Measurements from ENCODE around the gene MAP2K3.
A peak's percentile ranks its signal among the peaks of the same experiment; 100 is the strongest.

MAP2K3 gene

DNA sequence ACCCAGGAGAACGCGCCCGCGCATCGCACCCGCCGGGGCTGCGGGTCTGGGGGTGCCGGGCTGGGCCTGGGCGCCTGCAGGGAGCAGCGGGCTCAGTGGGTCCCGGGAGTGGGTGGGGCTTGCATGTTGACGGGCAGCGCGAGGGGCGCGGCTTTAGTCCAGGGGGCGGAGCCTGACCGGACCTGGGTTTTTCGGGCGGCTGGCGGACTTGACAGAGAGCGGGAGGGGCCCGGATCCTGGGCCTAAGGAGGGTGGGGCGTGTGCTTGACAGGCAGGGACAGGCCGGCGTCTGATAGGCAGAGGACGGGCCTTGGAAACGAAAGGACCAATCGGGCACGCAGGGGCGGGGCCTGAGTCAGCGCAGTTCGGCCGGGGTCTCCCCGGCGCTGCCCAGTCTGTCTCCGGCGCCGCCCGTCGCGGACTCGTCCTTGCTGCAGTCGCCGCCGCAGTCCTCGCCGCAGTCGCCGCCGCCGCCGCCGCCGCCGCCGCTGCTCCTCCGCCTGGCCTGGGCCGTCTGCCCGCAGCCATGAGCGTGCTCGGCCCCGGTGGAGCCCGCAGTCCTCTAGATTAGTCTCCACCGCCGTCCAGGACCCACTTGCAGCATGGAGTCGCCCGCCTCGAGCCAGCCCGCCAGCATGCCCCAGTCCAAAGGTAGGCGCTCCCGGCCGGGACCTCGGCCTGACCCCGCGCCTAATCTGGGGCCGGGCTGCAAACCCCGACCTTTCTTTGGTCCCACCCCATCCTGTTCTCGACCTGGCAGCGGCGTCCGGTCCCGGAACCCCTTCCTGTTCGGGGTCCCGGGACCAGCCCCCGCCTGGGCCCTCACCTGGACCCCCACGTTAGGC, at the start of gene MAP2K3:
Gene MAP2K3, plus strand, starts transcription at position 393 of the 845 bp plus-strand sequence. Its CDS starts 210 bp downstream, at position 603.
- peak; percentile 96 for DNase-seq

DNA sequence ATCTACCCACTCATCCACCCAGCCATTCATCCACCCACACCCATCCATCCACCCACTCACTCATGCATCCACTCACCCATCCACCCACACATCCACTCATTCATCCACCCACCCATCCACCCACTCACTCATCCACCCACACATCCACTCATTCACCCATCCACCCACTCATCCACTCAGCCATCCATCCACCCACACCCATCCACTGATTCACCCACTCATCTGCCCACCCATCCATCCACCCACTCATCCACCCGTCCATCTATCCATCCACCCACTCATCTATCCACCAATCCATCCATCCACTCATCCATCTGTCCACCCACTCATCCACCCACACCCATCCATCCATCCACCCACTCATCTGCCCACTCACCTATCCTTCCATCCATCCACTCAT, 48.6 kb upstream of the MAP2K3 start:
- no peak for DNase-seq

DNA sequence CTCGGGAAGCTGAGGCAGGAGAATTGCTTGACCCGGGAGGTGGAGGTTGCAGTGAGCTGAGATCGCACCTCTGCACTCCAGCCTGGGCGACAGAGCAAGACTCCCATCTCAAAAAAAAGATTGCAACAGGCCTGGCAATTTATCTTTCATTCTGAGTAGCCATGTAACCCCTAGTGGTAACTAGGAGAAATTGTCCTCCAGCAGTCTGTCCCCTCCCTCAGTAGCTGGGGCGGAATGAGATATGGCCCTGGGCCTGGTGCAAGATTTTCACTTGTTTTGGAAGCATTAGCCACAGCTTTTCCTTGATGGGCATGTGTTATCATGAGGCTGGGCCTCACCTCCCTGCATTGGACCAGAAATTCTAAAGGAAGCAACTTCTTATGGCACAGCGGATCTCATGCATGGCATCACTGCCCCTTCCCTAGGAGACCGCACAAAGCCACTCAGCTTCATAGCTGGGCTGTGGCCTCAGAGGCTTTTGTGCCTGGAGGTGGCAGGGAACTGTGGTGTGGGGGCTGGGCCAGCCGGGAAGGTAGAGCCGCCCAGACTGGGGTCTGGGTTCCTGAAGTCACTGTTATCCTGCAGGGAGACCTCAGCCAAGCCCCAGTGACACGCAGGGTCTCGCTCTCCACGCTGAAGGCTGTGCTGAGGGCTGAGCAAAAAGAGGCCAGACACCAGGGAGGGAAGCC, 44.7 kb upstream of the MAP2K3 start:
- no peak for DNase-seq

DNA sequence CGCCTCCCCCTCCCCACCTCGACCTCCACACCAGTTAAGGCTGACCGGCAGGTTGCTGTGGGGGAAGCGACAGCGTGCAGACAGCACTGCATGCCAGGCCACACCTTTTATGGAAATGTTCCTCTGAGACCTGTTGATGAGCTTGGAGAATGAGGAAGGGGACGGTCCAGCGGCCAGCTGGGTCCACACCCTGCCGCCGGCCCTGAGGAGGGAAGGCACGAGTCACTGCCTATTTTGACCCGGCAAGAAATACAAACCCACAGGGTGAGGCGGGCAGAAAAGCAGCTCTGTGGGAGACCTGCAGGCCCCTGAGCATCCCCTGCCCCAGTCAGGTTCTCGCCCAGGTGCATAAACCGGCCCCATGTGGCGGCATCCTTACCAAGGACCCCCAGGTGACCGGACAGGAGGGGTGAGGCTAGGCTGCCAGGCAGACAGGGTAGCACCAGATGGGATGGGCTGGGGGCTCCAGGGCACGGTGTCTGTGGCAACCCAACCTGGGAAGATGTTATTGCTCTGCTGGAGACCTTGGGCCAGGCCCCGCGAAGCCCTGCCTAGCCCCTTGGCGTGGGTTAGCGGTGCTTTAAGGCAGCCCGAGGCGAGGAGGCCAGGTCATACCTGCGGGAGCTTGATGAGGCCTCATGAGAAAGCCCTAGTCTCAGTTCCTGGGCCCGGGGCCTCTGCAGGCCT, 44.0 kb upstream of the MAP2K3 start:
- DNase-seq = no peak

DNA sequence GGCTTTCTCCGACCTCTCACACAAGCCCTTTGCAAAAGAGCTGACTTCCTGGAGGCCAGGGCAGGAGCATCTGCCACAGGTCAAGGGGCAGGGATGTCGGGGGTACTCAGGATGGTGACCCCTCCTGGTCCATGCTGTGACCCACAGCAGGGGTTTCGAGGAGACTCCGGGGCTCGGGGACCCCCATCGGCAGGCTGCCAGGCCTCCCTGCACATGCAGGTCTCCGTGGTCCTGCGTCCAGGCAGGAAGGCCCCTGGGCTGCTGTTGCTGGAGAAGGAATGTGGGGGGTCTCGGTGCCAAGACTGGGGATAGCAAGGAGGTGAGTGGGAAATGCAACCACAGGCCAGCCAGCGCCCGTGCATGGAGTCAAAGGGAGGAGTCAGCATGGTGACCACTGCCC, 42.9 kb upstream of the MAP2K3 start:
- DNase-seq = no peak

DNA sequence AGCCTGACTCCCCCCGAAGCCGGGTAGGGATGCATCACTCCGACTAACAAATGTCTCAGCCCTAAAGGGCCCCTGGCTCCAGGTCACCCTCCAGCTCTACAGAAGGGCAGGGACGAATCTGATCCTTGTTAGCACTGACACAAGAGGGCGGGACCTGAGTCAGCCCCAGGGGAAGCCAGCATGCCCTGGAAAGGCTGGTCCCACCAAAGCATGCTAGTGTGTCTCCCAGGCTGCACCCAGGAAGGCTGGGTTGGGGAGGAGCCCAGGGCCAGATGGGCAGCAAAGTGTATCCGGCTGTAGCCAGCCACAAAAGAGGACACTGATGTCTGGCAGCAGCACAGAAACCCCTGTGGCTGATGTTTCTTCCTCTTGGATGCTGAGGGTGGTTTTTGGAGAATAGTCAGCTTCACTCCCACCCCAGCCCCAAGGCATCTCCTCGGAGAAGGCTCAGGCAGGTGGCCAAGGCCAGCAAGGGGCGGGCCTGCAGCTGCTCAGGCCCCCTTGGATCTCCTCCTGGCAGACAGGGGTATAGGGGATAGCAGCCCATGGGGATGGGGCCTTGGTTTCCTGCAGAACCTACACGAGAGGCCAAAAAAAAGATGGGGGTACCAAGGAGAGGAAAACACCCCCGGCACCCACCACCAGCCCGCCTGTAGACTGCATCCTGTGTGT, 42.3 kb upstream of the MAP2K3 start:
- no peak for DNase-seq

DNA sequence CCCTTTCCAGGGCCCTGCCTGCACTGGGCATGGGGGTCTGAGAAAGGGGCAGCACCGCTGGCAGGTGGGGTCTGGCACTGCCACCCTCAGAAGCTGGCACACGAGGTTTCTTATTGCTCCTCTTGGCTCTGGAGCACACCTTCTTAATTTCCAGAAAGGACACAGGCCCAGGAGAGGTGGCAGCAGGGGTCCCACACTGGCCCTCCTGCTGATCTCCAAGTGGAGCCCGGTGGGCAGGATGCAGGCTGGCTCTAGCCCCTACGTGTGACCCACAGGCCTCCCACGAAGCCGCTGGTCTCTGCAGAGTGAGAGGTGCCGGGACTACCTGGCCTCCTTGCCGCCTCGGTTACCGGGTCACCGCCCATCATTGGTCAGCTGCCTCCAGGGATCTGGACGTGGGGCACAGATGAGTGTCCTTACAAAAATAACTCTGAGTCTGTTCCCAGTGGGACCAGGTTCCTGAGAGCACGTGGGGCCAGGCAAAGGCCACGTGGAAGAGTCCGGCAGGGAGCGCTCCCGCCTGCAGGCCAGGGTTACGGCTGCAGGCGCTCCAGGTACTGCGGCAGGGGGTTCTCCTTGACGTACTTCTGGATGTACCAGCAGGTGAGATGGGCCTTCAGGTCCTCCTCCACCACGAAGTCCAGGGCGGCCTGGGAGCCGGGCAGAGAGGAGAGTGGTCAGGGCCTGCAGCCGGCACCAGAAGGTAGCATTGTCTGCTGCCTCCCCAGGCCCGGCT, 41.6 kb upstream of the MAP2K3 start:
- DNase-seq = no peak

DNA sequence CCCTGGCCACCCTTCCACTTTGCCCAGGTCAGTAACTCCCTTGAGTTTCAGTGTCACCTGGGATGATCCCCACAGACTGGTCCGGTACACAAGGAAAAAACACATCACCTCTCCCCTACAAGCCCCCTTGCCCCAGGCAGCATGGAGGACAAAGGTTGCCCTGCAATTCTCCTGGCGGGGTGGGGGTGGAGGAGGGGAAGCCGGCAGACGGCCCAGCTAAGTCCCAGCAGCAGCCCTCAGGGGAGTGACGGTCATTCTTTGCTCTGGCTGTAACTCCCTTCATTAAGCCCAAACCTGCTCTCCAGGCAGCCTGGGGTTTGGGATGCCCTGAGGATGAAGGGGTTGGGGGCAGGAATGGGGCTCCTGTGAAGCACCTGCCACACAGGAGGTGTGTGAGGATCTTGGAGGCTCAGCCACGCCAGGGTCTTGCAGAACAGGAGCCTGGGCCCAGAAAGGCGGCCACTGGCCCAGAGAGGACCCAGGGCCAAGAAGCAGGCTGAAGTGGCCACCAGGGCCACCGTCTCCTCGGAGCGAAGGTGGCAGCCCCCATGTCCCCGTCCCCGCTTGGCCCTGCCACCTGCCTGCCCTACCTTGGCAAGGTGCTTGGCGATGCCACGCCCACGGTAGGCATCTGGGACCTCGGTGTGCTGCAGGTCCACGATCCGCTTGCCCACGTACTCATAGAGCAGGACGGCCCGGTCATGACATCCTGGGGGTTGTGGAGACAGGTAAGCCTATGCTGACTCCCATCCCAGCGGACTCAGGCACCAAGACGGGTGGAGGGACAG, 40.8 kb upstream of the MAP2K3 start:
- DNase-seq = no peak

DNA sequence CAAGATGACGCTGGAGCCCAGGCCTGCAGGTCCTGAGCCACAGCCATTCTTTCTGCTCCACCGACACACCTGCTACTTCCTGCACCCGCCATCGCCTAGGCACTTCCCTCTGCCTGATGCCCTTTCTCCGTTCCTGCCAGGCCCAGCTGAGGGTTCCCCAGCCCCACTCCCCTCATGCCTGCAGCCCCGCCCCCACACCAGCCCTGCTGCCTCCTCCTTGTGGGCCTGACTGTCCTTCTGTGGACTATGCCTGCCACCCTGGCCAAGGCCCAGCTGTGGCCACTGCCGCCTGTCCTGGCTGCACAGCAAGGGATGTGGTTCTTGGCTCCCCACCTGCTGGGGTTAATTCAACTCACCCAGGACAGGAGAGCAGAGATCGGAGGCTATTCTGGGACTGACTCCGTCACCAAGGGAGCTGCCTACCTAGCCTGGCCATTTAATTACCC, 38.8 kb upstream of the MAP2K3 start:
- DNase-seq = no peak

DNA sequence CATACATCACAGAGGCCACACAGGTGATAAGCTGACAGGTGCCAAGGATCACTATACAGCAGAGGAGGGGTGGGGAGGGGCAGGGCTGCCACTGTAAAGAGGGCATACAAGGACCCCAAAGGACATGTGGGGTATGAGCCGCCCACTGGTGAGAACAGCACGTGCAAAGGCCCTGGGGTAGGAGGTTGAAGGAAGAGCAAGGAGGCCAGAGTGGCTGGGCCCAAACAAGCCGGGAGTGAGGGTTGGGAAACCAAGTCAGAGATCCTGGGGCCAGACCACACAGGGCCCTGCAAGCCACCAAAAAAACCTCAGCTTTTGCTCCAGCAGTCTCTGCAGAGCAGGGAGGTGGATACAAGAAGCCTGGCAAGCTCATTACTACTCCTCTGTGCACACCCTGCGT, 37.8 kb upstream of the MAP2K3 start:
- DNase-seq = no peak

DNA sequence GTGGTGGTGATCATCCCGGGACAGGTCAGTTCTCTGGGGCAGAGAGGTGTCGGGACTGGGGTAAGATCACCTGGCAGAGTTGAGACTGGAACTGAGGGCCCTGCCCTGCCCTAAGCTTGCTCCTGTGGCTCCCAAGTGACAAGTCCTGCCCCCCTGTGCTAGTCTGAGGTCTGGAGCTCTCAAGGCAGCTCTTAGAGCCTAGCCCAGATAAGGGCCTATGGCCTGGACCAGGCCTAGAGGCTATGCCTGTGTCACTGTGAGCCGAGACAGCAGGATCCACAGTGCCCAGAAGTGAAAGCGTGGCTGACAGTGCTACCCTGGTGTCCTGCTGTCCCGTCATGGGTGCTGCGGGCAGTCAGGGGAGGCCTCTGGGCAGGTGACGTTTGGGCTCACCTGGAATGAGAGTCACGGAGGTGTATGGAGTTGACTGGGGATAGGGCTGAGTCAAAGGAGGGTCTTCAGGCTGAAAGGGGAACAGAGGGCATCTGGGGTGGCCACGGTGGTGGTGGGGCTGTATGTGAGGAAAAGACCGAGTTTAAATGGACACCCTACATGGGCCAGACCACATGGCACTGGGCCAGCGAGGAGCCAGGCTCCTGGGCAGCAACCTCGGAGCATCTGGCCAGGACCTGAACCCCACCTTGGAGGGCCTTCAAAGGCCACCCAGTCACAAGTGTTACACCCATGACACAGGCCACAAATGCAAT, 36.8 kb upstream of the MAP2K3 start:
- no peak for DNase-seq

DNA sequence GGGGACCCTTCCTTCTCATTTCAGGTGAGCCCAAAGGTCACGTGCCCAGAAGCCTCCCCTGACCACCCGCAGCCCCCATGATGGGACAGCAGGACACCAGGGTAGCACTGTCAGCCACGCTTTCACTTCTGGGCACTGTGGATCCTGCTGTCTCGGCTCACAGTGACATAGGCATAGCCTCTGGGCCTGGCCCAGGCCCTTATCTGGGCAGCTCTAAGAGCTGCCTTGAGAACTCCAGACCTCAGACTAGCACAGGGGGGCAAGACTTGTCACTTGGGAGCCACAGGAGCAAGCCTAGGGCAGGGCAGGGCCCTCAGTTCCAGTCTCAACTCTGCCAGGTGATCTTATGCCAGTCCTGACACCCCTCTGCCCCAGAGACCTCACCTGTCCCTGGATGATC, 36.0 kb upstream of the MAP2K3 start:
- no peak for DNase-seq

DNA sequence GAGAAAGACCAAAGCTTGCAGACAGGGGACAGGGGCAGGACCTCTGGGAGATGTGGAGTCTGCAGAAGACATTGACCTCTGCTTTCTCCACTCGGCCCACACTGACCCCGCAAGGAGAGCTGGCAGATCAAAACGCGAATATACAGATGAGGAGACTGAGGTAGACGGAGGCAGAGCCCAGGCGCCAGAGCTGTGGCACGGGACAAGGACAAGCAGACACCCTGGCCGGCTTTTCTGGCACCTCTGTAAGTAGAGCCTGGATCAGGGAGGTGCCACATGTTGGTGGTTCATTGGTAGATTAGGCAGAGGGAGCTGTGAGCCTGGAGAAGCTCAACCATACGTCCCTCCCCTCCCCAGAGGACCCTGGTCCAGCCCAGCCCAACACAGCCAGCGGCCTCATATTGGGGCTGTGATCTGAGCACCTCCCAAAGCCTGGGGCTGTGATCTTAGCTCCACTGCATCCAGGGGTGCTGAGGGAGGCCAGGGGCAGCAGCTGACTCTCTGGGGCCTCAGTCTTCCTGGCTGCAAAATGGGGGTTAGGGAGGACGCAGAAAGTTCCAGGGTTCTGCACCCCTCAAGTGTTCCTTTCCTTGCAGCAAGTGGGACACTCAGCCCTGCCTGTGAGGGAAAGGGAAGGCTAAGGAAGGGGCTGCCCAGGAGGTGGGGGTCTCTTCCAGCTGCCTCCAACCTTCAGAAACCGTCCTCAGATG, 35.3 kb upstream of the MAP2K3 start:
- DNase-seq = no peak

DNA sequence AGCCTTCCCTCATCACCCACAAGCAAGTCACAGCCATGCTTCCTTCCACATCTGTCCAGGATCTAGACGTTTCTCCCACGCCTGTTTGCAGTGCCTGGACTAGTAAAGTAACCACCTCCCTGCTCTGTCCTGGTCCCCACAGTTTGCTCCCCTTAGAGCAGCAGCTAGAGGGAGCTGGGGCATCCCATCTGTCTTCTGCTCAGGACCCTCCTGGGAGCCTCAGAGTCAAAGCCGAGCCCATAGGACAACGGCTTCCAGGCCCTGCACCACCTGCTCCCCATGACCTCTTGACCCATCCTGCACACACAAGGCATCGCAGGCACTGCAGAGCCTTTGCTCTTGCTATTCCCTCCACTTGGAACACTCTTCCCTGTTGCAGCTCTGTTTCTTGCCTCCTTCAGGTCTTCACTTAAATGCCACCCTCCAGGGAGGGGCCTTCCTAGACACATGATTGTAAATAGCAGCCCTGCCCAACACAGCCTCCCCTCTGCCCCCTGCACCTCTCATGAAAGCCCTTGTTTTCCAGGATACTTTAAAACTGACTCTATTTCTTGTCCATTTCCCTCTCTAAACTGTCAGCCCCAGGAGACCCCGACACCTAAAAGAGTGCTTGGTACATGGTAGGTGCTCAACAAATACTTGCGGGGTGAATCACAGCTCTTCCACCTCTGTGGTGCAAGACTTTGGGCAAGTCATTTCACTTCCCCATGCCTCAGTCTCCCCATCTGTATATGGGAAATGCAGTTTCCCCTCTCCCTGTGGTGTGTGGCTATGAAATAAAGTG, 34.4 kb upstream of the MAP2K3 start:
- DNase-seq = no peak

DNA sequence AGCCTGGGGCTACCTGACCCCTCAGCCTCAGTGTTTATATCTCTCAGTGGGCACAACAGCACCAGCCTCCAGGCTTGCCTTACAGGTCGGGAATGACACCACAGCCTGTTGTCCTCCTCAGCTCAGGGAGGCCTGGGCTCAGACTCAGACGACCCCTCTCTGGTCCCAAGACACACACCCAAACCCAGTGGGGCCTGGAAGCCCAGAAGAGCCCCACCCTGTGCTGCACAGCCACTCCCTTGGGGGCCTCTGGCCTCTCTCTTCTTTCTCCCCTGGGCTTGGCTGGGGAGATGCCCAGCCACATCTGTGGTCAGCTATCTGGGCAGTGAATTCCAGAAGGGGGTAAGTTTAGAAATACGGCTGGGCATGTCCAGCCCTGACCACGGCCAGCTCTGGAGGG, 33.7 kb upstream of the MAP2K3 start:
- DNase-seq = no peak

DNA sequence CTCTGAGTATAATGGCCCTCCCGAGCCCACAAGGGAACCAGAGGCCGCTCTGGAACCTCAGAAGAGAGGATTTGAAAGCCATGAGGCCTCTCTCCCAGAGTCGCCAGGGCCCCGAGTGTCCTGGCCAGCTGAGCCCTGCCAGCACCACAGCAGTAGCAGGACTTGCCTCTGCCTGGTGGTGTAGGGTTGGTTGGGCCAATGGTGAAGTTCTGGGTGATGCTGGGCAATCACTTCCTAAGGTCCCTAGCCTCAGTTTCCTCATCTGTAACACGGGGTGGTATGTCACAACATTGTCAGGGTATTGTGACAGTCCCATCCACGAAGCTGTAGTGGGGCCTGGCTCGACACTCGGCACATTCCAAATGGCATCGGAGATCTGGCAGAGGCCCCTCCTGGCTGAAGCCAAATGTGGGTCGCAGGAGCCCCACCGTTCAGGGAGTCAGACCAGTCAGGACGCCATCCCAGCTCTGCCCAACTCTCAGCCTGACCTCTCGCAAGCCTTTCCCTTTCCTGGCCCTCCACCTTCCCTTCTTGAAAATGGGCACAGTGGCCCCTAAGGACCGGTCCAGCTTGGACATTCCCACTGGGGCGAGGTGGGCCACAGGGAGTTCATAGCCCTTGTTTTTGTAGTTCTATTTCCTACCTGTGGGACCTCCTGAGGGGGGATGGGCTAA, 33.0 kb upstream of the MAP2K3 start:
- DNase-seq = no peak

DNA sequence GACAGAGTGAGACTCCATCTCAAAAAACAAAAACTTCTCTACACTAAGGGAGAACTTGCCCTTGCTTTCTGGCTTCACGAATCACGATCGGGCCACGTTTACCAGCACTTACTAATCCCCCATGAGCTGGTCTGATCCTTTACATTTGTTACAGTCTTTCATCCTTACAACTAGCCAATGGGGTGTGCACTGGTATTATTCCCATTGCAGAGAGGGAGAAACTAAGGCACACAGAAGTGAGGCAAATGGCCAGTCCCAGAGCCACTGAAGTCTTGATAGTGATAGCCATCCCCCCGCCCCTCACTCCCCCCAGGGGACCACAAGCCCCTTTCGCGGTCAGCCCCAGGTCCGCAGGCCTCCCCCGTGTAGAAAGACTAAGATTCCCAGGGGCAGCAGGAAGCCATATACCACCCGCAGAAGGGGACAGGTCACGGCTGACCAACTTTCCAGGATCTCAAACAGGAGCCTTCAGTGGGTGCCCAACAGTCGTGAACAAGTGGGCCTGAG, 32.2 kb upstream of the MAP2K3 start:
- no peak for DNase-seq

DNA sequence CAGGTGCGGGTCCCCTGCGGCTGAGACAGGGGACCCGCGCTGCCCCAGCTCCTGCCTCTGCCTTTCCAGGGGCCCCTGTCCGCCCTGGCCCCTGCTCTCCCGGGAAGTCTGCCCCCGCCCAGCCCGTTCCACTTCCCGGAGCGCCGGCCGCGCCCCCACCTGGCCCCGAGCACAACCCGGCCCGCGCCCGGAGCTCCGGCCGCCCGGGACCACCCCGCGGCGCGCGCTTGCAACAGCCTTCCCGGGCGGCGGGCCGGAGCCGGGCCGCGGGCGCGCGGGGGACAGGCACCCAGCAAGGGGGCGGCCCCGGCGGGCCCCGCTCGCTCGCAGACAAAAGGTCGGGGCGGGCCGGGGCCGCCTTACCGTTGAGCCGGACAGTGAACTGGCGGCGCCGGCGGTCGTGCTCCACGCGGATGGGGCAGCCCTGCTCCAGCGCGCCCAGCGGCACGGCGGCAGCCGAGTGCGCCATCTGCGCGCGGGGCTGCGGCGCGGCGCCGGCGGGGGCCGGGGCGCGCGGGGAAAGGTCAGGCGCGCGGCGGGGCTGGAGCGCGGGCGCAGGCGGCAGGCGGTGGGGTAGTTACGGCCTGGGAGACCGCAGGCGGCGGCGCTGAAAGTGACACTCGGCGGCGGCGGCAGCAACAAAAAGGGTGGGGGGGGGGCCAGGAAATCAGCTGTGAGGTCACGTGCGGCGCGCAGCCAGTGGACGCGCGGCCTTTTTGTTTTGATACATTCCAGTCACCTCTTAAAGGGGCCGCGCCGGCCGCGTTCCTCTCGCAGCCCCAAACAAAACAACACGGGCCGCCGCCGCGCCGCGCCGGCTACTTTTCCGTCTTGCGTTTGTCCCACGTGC, 31.5 kb upstream of the MAP2K3 start, which contains the start of gene NATD1:
Gene NATD1, minus strand, starts transcription at position 615 of the 850 bp plus-strand sequence. Its CDS starts 146 bp downstream, at position 469.
- peak; percentile 24 for DNase-seq
